GM19193 (cell line): ENCODE data around the gene GTF2H2C.

Experiments used
- POLR2A ChIP-seq: IDR thresholded peaks from 4 replicates; pipeline ENCODE4 v1.6.1; 2011; ENCODE audit not compliant: insufficient read depth, insufficient read length; ENCODE audit errors: extremely low read depth

Gene GTF2H2C

DNA sequence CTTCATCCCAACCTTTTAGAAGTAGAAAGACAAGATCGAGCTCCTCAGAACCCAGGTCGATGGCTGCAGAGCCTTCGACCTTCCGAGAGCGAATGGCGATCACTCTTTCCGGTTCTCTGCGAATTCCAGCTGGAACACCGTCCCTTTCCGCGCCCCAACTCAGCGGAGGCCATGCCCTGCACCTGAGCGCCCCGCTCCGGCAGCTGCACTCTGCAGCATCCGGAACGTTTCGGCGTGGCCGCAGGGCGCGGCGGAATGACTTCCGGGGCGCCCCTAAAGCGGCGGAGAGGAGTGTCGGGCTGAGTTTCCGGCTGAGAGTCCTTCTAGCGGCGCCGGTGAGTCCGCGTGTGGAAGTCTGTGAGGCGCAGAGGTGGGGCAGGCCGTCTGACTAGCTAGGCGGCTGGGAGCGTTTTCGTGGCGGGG lies at the start of gene GTF2H2C:
Gene GTF2H2C, plus strand, starts transcription at position 284 of the 423 bp plus-strand sequence. CDS start 4,942 bp downstream, outside the sequence.
- TF ChIP-seq POLR2A, result peak; percentile 53

- no peak for TF ChIP-seq POLR2A
Observed at GRCh38 chr5:69510694-69511093, 49.3 kb upstream of the GTF2H2C start.

GRCh38 chr5:69512740-69513260 lies 47.2 kb upstream of the GTF2H2C start:
- no peak for TF ChIP-seq POLR2A

- TF ChIP-seq POLR2A, result no peak
Observed at GRCh38 chr5:69516769-69517168, 43.2 kb upstream of the GTF2H2C start.

DNA sequence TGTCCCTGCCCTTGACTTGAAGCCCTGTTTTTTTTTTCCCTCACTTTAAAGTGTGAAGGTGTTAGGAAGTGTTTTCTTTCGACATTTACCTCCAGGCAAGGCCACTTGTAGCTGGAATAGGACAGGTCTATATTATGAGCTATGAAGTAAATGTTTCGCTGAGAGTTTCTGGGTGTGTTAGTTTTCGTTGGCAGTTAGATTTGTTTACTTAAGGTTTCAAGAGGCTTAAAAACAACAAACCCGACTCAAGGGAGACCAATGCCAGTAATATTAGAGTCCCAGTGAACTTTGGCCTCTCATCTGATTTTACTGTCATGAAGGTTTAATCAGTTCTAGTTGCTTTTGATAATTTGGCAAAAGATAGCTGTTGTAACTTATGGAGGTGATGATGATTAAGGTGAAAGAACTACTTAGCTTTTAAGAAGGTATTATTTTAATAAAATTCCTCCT lies 42.2 kb upstream of the GTF2H2C start:
- no peak for TF ChIP-seq POLR2A

- TF ChIP-seq POLR2A, result no peak
Observed at GRCh38 chr5:69519285-69519684, 40.7 kb upstream of the GTF2H2C start.

DNA sequence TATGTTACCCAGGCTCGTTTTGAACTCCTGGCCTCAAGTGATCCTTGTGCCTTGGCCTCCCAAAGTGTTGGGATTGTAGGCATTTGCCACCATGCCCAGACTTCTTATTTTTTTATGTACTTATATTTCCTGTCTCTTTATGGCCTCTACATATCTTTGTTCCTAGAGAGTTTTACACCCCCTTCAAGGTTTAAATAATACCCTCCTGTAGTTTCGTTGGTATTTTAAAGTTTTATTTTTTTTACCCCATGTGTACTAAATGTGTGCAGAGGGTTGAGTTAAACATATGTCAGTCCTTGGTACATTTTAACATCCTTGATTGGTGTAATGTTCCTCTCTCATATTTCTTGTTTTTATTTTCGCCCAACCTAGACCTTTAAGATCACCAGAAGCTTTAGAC lies 38.0 kb upstream of the GTF2H2C start:
- TF ChIP-seq POLR2A, result no peak

DNA sequence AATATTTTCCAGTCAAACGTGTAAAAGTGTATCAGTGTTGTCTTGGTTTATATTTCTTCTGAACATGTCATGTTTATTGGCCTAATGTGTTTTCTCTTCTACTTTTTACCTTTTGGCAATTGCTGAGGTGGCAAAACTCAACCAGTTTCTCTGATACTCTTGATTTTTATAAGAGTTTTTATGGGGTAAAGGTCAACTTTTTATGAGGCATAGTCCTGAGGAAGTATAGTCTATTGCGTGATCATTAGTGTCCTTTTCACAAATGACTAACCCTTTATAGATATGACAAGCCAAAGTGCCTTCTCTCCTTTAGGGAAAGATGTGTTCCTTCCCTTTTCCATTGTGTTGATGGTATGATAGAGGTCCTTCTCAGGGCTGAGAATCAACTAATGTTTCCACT lies 34.5 kb upstream of the GTF2H2C start:
- no peak for TF ChIP-seq POLR2A

DNA sequence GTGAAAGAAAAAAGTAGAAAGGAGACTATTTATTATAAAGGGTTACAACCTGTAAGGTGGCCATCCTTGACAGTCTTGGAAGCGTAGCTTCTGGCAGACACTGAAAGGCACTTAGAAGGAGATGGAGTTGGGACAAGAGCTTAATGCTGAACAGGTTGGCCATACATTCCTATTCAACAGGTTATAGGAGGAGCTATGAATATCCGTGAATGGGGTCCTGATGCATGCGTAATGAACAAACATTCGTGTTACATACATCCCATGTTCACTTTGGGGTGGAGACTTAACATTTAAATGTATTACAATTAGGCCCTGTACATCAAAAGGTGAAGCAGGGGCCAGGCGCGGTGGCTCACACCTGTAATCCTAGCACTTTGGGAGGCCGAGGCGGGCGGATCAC lies 33.3 kb upstream of the GTF2H2C start:
- TF ChIP-seq POLR2A, result no peak

DNA sequence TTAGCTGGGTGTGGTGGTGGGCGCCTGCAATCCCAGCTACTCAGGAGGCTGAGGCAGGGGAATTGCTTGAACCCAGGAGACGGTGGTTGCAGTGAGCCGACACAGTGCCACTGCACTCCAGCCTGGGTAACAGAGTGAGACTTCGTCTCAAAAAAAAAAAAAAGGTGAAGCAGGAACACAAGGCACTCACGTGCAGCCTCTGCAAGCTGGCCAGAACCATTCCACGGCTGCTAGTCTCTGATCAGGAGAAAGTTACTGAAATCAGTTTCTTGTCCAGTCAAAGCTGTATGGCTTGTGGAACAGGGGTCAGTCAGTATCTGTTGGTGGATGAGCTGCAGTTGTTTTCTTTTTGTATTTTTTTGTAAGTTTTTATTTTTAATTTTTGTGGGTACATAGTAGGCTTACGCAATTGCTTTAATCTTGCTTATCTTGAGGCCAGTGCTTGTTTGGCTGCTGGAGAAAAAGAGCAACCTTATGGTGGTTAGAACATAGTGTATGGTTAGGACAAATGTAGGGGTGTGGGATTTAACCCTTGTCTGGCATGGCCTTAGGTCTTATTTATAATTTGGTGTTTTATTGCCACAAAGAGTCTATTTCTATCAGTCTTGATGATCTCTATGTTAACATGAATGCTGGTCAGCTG lies 32.7 kb upstream of the GTF2H2C start:
- no peak for TF ChIP-seq POLR2A

DNA sequence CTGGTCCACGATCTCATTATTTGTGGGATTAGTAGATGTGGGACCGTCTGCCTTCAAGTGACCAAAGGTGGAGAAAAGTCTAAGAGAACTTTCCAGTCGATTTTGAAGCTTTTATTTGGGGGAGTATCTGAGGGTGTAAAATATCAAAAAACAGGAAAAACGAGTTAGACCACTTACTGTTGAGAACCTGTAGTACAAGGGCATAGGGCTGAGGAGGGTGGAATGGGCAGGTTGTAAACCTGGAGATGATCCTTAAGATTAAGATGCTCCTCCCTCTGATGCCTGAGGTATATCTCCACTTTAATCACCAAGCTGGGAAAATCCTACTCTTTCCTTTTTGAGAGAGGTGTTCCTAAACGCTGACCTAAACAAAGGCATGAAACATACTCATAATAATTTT lies 32.0 kb upstream of the GTF2H2C start:
- TF ChIP-seq POLR2A, result no peak

DNA sequence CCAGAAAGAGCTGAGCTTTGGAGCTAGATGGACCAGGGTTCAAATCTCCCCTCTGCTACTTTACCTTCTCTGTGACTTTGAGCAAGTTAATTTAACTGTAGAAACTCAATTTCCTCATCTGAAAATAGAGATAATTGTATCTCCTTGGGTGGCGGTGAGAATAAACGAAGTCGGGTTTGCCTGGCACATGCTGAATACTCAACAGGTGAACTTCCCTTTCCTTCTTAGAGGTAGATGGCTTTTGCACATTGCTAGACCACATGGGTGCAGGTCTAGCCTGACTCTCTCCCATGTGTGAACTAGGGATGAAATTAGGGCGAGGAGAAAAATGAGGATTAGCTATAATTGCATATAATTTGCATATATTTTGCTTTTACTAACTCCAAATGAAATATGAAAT lies 31.4 kb upstream of the GTF2H2C start:
- TF ChIP-seq POLR2A, result no peak

- TF ChIP-seq POLR2A, result no peak
Observed at GRCh38 chr5:69530561-69531405, 29.2 kb upstream of the GTF2H2C start.

DNA sequence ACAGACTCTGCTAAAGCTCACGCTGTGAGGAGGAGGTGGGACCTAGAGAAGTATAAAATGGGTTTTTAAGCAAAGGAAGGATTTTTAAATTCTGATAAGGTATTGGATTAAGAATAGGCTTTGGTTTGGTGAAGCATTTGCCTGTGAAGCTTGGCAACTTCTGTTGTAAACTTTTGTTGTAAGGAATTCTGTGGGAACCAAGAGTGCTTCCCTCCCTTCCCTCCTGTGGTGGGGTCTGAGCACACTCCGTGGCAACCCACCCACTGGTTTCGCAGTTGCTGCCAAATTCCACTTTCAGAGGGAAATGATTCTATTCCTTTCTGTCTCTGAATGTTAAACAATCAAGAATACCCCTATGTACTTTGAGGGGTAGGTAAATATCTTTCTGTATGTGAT lies 28.6 kb upstream of the GTF2H2C start:
- TF ChIP-seq POLR2A, result no peak
